ENCODE results near the gene ZFPM1.

Gene ZFPM1

GRCh38 chr16:88440111-88440510 lies 13.0 kb upstream of the ZFPM1 start:
- TF ChIP-seq ZFX (IDR thresholded peaks at IDR 0.05; ENCODE audit: borderline replicate concordance) (no peak), CTCF (IDR thresholded peaks at IDR 0.05) (no peak)
- no peak overlapping the region for H3K27ac ChIP-seq

DNA sequence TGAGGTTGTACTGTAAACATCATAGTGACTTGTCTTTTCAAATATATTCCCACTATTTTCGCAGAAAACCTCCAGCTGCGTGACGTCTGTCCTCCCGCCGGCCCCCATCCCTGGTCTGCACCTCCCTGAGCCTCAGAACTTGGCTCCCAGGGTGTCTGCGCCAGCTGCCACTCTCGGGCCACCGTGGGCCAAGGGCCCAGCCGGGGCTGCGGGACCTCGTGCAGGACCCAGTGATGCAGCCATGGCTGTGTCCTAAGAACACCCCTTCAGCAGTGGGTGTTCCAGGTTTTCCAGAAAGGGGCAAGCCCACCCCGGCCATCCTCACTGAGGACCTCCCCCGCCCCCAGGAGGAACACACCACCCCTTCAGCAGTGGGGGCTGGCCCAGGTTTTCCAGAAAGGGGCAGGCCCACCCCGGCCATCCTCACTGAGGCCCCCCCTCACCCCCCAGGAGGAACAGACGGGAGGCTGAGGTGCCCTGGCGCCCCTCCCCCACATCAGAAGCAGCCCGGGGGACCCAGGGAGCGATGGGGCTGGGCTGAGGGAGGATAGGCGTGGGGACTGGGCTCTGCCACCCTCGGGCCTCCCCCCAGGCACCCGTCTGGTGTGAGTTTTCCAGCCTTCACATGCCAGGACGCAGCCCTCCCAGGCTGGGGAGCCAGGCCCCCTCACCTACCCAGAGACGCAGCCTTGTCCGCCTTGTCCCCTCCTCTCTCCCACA lies 12.2 kb upstream of the ZFPM1 start:
- TF ChIP-seq CTCF (IDR thresholded peaks at IDR 0.05) (no peak), ZFX (IDR thresholded peaks at IDR 0.05; ENCODE audit: borderline replicate concordance) (no peak)
- no peak overlapping the region for H3K27ac ChIP-seq

- no peak overlapping the region for H3K27ac ChIP-seq
- TF ChIP-seq CTCF (IDR thresholded peaks at IDR 0.05) (no peak), ZFX (IDR thresholded peaks at IDR 0.05; ENCODE audit: borderline replicate concordance) (no peak)
These were observed 11.6 kb upstream of the ZFPM1 start for GRCh38 chr16:88441460-88441859.

DNA sequence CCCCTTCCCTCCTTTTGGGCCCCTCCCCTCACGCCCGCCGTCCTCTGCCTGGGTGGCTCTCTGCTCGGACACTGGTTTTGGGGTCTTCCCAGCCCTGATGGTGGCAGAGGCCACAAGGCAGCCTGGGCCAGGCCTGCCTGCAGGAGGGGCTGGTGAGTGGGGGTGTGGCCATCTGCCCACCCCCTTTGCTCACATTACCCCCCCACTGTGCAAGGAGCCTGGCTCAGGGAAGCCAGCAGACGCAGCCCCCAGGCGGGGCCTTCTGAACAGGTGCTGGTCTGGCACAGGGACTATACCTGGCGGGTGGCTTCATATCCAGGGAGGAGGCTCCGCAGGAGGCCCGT lies 10.7 kb upstream of the ZFPM1 start:
- TF ChIP-seq ZFX (IDR thresholded peaks at IDR 0.05; ENCODE audit: borderline replicate concordance) (no peak), CTCF (IDR thresholded peaks at IDR 0.05) (no peak)
- H3K27ac ChIP-seq: no peak overlapping the region

DNA sequence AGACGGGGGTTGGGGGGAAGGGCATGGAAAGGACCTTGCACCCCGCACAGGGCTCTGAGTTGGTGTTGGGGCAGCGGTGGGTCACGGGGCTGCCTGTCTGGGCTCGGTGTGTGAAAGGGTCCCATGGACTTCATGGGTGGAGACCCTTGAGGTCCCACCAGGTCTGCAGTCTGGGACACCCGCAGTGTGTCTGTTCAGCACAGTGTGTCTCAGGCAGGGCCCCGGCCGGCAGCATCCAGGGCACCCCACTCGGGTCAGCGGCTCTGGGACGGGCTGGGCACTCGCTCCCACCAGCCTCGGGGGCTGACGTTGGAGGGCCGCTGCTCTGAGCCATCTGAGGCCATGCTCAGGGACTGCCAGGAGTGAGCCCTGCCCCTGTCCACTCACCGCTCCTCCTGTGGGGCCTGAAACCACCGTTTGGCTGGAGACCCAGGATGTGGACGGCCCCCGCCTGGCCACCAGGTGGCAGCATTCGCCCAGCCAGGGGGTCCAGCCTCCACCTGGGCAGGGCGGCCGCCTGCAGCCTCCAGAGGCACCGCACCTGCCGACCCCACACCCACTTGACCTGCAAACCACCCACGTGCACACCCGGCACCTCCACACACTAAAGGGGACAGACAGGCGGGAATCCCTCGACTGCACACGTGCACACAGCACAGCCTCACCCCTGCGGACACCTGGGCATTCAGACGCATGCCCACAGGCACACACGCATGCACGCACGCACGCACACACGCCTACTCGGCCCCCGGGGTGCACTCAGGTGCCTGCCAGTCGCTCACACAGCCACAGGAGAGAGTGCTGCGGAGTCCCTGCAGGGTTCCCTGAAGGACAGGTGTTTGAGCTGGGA lies 10.1 kb upstream of the ZFPM1 start:
- TF ChIP-seq ZFX (IDR thresholded peaks at IDR 0.05; ENCODE audit: borderline replicate concordance) (no peak), CTCF (IDR thresholded peaks at IDR 0.05) (peak; percentile 92)
- no peak overlapping the region for H3K27ac ChIP-seq

GRCh38 chr16:88444826-88445582 lies 8.1 kb upstream of the ZFPM1 start:
- TF ChIP-seq CTCF (IDR thresholded peaks at IDR 0.05): peak; percentile 22
- no peak for TF ChIP-seq ZFX (IDR thresholded peaks at IDR 0.05; ENCODE audit: borderline replicate concordance)
- H3K27ac ChIP-seq: no peak overlapping the region

Data from 22Rv1 (cell line).